Glutamatergic neuron (in vitro differentiated cells): ENCODE data around the gene MCAM. TPM values are rescaled to one million over a fixed set of nuclear protein-coding genes. Genes with fewer than 3 reads are reported as not detected.

Source experiments
- DNase-seq: peaks from one replicate; pipeline ENCODE4 v3.0.0; 2022
- H3K27ac Mint-ChIP-seq: one replicate; pipeline ENCODE4 v1.8.0; 2020; ENCODE audit warnings: mild to moderate bottlenecking, mixed read lengths, inconsistent platforms; ENCODE audit not compliant: unreplicated experiment
- H3K27me3 Mint-ChIP-seq: one replicate; pipeline ENCODE4 v1.8.0; 2020; ENCODE audit warnings: mild to moderate bottlenecking, moderate library complexity, mixed read lengths, inconsistent platforms; ENCODE audit not compliant: unreplicated experiment
- H3K36me3 Mint-ChIP-seq: one replicate; pipeline ENCODE4 v1.8.0; 2020; ENCODE audit warnings: mild to moderate bottlenecking, mixed read lengths, inconsistent platforms; ENCODE audit not compliant: unreplicated experiment
- H3K4me1 Mint-ChIP-seq: one replicate; pipeline ENCODE4 v1.8.0; 2020; ENCODE audit warnings: mild to moderate bottlenecking, low read depth, mixed read lengths, inconsistent platforms; ENCODE audit not compliant: unreplicated experiment
- H3K4me3 Mint-ChIP-seq: one replicate; pipeline ENCODE4 v1.8.0; 2020; ENCODE audit warnings: mild to moderate bottlenecking, mixed read lengths, inconsistent platforms; ENCODE audit not compliant: unreplicated experiment
- H3K9me3 Mint-ChIP-seq: one replicate; pipeline ENCODE4 v1.8.0; 2020; ENCODE audit warnings: mild to moderate bottlenecking, moderate library complexity, mixed read lengths, inconsistent platforms; ENCODE audit not compliant: unreplicated experiment
- total RNA-seq: library from RNA; stranded (reverse); fragmentation: NEBNext Ultra II Directional; extraction: Animal tissue kit (Norgen Biotek cat#: 25700); gene quantifications from one replicate; pipeline ENCODE4 v1.2.1, GENCODE V29; 2021; ENCODE audit not compliant: unreplicated experiment
- TF ChIP-seq, protein P1 (sequence below): fragments of 200-600 bp; sonication (generic); IDR thresholded peaks from one replicate; pipeline ENCODE4 v1.5.0; 2021; ENCODE audit not compliant: partially characterized antibody, unreplicated experiment

Gene MCAM
- total RNA-seq, 1 donor from 2014 or later: 11.4 TPM

DNA sequence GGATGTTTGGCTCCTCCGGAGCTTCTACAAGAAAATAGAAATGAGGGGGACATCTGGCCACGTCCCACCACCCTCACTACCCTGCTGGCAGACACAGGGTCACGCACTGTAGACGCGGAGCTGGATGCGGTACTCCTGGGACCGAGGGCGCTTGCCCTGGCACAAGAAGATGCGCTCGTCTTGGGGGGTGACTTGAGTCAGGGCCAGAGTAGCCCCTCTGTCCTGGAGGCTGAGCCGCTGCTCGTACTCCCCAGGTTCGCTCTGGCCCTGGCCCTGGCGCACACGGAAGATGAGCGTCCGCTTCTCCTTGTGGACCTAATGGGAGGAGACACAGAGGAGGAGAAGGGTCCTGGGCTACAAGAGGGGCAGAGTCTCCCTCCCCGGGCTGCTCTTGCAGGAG is 2.2 kb downstream of the MCAM start:
- Mint-ChIP-seq H3K4me3 (no peak overlapping the region), H3K4me1 (peaks cover 5% of the 10 kb centered on the region), H3K27ac (no peak overlapping the region)

GRCh38 chr11:119310682-119311052 is 6.3 kb downstream of the MCAM start:
- H3K36me3 Mint-ChIP-seq: no peaks in the 10 kb centered on the region
- H3K27ac Mint-ChIP-seq: no peak overlapping the region
- H3K9me3 Mint-ChIP-seq: peaks cover 4% of the 10 kb centered on the region
- TF ChIP-seq, protein P1, sequence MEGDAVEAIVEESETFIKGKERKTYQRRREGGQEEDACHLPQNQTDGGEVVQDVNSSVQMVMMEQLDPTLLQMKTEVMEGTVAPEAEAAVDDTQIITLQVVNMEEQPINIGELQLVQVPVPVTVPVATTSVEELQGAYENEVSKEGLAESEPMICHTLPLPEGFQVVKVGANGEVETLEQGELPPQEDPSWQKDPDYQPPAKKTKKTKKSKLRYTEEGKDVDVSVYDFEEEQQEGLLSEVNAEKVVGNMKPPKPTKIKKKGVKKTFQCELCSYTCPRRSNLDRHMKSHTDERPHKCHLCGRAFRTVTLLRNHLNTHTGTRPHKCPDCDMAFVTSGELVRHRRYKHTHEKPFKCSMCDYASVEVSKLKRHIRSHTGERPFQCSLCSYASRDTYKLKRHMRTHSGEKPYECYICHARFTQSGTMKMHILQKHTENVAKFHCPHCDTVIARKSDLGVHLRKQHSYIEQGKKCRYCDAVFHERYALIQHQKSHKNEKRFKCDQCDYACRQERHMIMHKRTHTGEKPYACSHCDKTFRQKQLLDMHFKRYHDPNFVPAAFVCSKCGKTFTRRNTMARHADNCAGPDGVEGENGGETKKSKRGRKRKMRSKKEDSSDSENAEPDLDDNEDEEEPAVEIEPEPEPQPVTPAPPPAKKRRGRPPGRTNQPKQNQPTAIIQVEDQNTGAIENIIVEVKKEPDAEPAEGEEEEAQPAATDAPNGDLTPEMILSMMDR: no peak
- no peaks in the 10 kb centered on the region for H3K4me1 Mint-ChIP-seq
- peaks cover 2% of the 10 kb centered on the region for H3K27me3 Mint-ChIP-seq
- no peak overlapping the region for H3K4me3 Mint-ChIP-seq
- DNase-seq: no peak

More for the DNA sequence above, 2.2 kb downstream of the MCAM start:
- Mint-ChIP-seq H3K36me3 (no peaks in the 10 kb centered on the region), H3K27me3 (peaks cover 3% of the 10 kb centered on the region), H3K9me3 (peaks cover under 1% of the 10 kb centered on the region)
- TF ChIP-seq, protein P1: no peak
- no peak for DNase-seq

DNA sequence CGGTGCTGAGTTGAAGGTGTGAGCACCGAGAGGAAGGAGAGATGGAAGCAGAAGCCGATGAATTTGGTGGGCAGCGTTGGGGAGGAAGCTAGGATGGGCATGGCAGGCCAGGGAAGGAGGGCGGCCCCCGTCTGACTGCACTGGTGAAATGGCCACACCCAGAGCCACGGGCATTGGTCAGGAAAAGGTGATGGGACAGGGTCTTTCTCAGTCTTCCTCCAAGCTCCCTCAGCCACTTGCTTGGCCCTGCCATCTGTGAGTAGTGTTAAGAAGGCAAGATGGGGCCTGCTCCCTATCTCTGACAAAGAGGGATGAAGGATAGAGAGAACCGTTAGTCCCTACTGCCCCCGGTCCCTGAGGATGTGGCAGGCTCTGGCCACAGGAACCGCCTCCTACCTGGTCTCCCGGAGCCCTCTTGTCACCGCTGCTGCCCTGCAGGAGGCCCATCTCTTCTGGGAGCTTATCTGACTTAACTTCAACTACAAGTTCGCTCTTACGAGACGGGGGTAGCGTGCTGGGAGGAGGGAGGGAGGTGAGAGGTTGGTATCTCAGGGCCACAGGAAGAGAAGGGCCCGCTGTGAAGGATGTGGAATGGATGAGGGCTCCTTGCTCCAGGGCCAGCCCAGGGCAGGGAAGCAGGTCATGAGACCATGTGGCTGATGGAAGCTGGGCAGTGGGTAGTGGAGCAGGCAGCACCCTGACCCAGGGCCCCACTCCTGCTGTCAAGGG is 6.8 kb downstream of the MCAM start:
- Mint-ChIP-seq H3K27me3 (peaks cover 2% of the 10 kb centered on the region), H3K4me1 (no peaks in the 10 kb centered on the region), H3K27ac (no peak overlapping the region), H3K36me3 (no peaks in the 10 kb centered on the region), H3K4me3 (no peak overlapping the region), H3K9me3 (peaks cover 4% of the 10 kb centered on the region)
- no peak for DNase-seq
- TF ChIP-seq, protein P1: no peak

DNA sequence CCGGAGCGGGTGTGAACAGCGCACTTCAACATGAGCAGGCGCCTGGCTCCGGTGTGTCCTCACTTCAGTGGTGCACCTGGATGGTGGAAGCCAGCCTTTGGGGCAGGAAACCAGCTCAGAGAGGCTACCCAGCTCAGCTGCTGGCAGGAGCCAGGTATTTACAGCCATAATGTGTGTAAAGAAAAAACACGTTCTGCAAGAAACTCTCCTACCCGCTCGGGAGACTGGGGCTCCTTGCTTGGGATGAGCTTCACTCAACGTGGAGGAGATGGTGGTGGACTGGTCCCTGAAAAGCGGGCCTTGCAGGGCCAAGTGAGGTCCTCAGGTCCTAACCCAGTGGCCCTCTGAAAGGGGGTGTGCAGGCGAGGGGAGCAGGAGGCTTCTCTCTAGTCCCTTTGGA is 7.5 kb downstream of the MCAM start:
- Mint-ChIP-seq H3K27ac (no peak overlapping the region), H3K27me3 (peaks cover 2% of the 10 kb centered on the region)
- DNase-seq: no peak

GRCh38 chr11:119307974-119308373 is 9.0 kb downstream of the MCAM start:
- peaks cover 4% of the 10 kb centered on the region for H3K9me3 Mint-ChIP-seq
- no peaks in the 10 kb centered on the region for H3K27me3 Mint-ChIP-seq
- no peak for DNase-seq
- H3K36me3 Mint-ChIP-seq: no peaks in the 10 kb centered on the region
- no peaks in the 10 kb centered on the region for H3K4me1 Mint-ChIP-seq
- no peak overlapping the region for H3K4me3 Mint-ChIP-seq
- TF ChIP-seq, protein P1: no peak
- no peak overlapping the region for H3K27ac Mint-ChIP-seq

More for the DNA sequence above, 7.5 kb downstream of the MCAM start:
- Mint-ChIP-seq H3K4me3 (no peak overlapping the region), H3K36me3 (no peaks in the 10 kb centered on the region), H3K4me1 (no peaks in the 10 kb centered on the region), H3K9me3 (peaks cover 4% of the 10 kb centered on the region)
- TF ChIP-seq, protein P1: no peak
